HS-27A (cell line): ENCODE results near the gene FASTK.

Source experiments
- DNase-seq: peaks from one replicate; pipeline ENCODE4 v3.0.0-alpha.2; 2012; ENCODE audit warnings: low read depth, missing footprints

The FASTK gene

GRCh38 chr7:151117565-151117964 lies 37.0 kb upstream of the FASTK start:
- no peak for DNase-seq

GRCh38 chr7:151116603-151117440 lies 36.2 kb upstream of the FASTK start:
- no peak for DNase-seq

- no peak for DNase-seq
These were observed 35.3 kb upstream of the FASTK start for GRCh38 chr7:151115836-151116418.

GRCh38 chr7:151115121-151115835 lies 34.7 kb upstream of the FASTK start:
- DNase-seq, result no peak

- no peak for DNase-seq
These were observed 33.8 kb upstream of the FASTK start for GRCh38 chr7:151114151-151115090.

GRCh38 chr7:151113344-151114150 lies 32.9 kb upstream of the FASTK start:
- DNase-seq, result peak; percentile 31

GRCh38 chr7:151110941-151111645 lies 30.5 kb upstream of the FASTK start:
- DNase-seq, result no peak

- no peak for DNase-seq
These were observed 29.8 kb upstream of the FASTK start for GRCh38 chr7:151110236-151110940.

- DNase-seq, result no peak
These were observed 28.8 kb upstream of the FASTK start for GRCh38 chr7:151109094-151110048.

- no peak for DNase-seq
These were observed 27.3 kb upstream of the FASTK start for GRCh38 chr7:151107882-151108281.

- no peak for DNase-seq
These were observed 24.0 kb upstream of the FASTK start for GRCh38 chr7:151104411-151105235.

- DNase-seq, result no peak
These were observed 23.4 kb upstream of the FASTK start for GRCh38 chr7:151103973-151104372.

- DNase-seq, result no peak
These were observed 22.4 kb upstream of the FASTK start for GRCh38 chr7:151102991-151103390.

- DNase-seq, result no peak
These were observed 21.2 kb upstream of the FASTK start for GRCh38 chr7:151101621-151102396.

GRCh38 chr7:151100921-151101320 lies 20.3 kb upstream of the FASTK start:
- no peak for DNase-seq

GRCh38 chr7:151099486-151100211 lies 19.0 kb upstream of the FASTK start:
- DNase-seq, result no peak
